Spleen (tissue), 11 donors: ENCODE measurements around the gene CDC42EP1. TPM values are rescaled to one million over a fixed set of nuclear protein-coding genes. Genes with fewer than 3 reads are reported as not detected.
"Not testable (repeated sequence)": the region's sequence is repeated elsewhere in the genome, so short reads cannot be mapped to it uniquely, and the experiment has no call there.

Source experiments
- DNase-seq: peaks from one replicate; pipeline ENCODE4 v3.0.0-alpha.2; 2020
- H3K27ac ChIP-seq, 8 donors: fragments of 200-600 bp; sonication (generic) in 7 of 8; 1 replicate in 4 of 8; 2 replicates in 4 of 8; pipeline versions ENCODE4 v1.5.0 to v1.8.0; 2016 to 2021; ENCODE audit warnings: inconsistent platforms in 4 of 8, mild to moderate bottlenecking in 4 of 8, moderate library complexity in 1 of 8
- H3K27me3 ChIP-seq, 7 donors: fragments of 200-600 bp; sonication (generic) in 6 of 7; replicated peaks in 1 of 7; 1 replicate in 4 of 7; 2 replicates in 3 of 7; pipeline versions ENCODE4 v1.5.0 to v1.8.0; 2016 to 2021; ENCODE audit warnings: inconsistent platforms in 3 of 7, mild to moderate bottlenecking in 1 of 7
- H3K36me3 ChIP-seq, 6 donors: fragments of 200-600 bp; sonication (generic) in 5 of 6; 1 replicate in 4 of 6; 2 replicates in 2 of 6; pipeline versions ENCODE4 v1.5.0 to v1.8.0; 2016 to 2021; ENCODE audit warnings: inconsistent platforms in 2 of 6
- H3K4me1 ChIP-seq, 6 donors: fragments of 200-600 bp; sonication (generic) in 5 of 6; 1 replicate in 3 of 6; 2 replicates in 3 of 6; pipeline versions ENCODE4 v1.5.0 to v1.8.0; 2016 to 2021; ENCODE audit warnings: inconsistent platforms in 3 of 6
- H3K4me3 ChIP-seq, 8 donors: fragments of 200-600 bp; sonication (generic) in 7 of 8; 1 replicate in 4 of 8; 2 replicates in 4 of 8; pipeline versions ENCODE4 v1.5.0 to v1.8.0; 2016 to 2021; ENCODE audit warnings: inconsistent platforms in 4 of 8, mild to moderate bottlenecking in 4 of 8, moderate library complexity in 2 of 8
- H3K9me3 ChIP-seq, 8 donors: fragments of 200-600 bp; sonication (generic) in 7 of 8; 1 replicate in 4 of 8; 2 replicates in 4 of 8; pipeline versions ENCODE4 v1.5.0 to v1.8.0; 2016 to 2021; ENCODE audit warnings: inconsistent platforms in 4 of 8
- CTCF ChIP-seq, 11 experiments: fragments of 200-600 bp in 7 of 11; fragments of 450-650 bp in 4 of 11; sonication (generic) in 4 of 11; IDR thresholded peaks in 8 of 11; conservative IDR thresholded peaks in 3 of 11; 1 replicate in 7 of 11; 2 replicates in 4 of 11; pipeline versions ENCODE4 v1.4.0 to v1.8.0; 2016 to 2021; ENCODE audit warnings: antibody characterized with exemption in 11 of 11, inconsistent platforms in 4 of 11, mild to moderate bottlenecking in 1 of 11
- POLR2A ChIP-seq, 3 donors: fragments of 450-650 bp; IDR thresholded peaks; one replicate each; pipeline ENCODE4 v1.5.1; 2017; ENCODE audit warnings: antibody characterized with exemption in 3 of 3, mild to moderate bottlenecking in 1 of 3
- POLR2AphosphoS5 ChIP-seq, 3 donors: sonication (generic); formaldehyde crosslinking; IDR thresholded peaks; one replicate each; pipeline ENCODE4 v1.5.1; 2017; ENCODE audit warnings: antibody characterized with exemption in 3 of 3
- WGBS, 5 donors: extraction: QIAGEN DNeasy Blood & Tissue Kit in 3 of 5; methylation state at CpG; one replicate each; pipeline versions ENCODE4 v1.1.5 to v1.1.7; 2013 to 2018; 5-methylcytosine and 5-hydroxymethylcytosine counted together
- intact Hi-C: fragments of 100-400 bp; cut with DNase I; formaldehyde crosslinking; loops from one replicate; pipeline ENCODE4 v1.15.0; 2023; ENCODE audit warnings: low total_unique reads
- polyA plus RNA-seq, 3 donors: library from polyadenylated mRNA; stranded (reverse); fragments of 200-250 nt; gene quantifications; one replicate each; pipeline ENCODE4 v1.2.1, GENCODE V29; 2013
- total RNA-seq, 7 donors: library from RNA; depleted of rRNA in 3 of 7; stranded (reverse); fragments of >200 nt in 3 of 7; fragmentation: NEBNext Ultra II Directional in 4 of 7; extraction: Animal tissue kit (Norgen Biotek cat#: 25700) in 4 of 7; gene quantifications; one replicate each; pipeline versions ENCODE4 v1.1.0 to v1.2.1, GENCODE V29; 2016 to 2021
- donor health status: healthy with polysubstance abuse.
- donor health status: DM: no; HTN: no; CAD: no; lungs with moderate emphysema.
- donor health status: DM: no; HTN: no; CAD: no.
- donor health status: Bipolar disorder and iron deficiency.
- donor health status: healthy.
- donor health status: DM: no; HTN: no; CAD: no.
- donor health status: DM: yes; HTN: yes; CAD: no.

Gene CDC42EP1
- total and polyA plus RNA-seq, 10 donors = 4.6 to 35.7 (median 20.1) TPM

GRCh38 chr22:37522482-37522881 lies 37.8 kb upstream of the CDC42EP1 start:
- Histone ChIP-seq H3K36me3 (no peaks in the 10 kb centered on the region), H3K27ac (no peak overlapping the region), H3K4me3 (no peak overlapping the region), H3K4me1 (peaks cover 0 to 45% (median 25%) of the 10 kb centered on the region in 6 donors), H3K9me3 (no peaks in the 10 kb centered on the region), H3K27me3 (peaks cover 0 to 73% (median 19%) of the 10 kb centered on the region in 7 donors)
- intact Hi-C loops = no loop called here
- DNase-seq = no peak
- TF ChIP-seq CTCF (IDR thresholded peaks at IDR 0.05 in 8 of 11, conservative IDR thresholded peaks at IDR 0.05 in 3 of 11) = no peak
- no peak for TF ChIP-seq POLR2AphosphoS5 (IDR thresholded peaks at IDR 0.05)
- no peak for TF ChIP-seq POLR2A (IDR thresholded peaks at IDR 0.05)
- WGBS, 5 donors = 91 to 95% (median 94%) methylated on average over 6 of the region's 6 CpGs

- no peak overlapping the region for H3K27ac ChIP-seq
- WGBS, 5 donors = 55 to 78% (median 64%) methylated on average over 4 to 10 of the region's 10 CpGs
- H3K27me3 ChIP-seq = peaks cover 0 to 46% (median under 1%) of the 10 kb centered on the region in 7 donors
- no peak overlapping the region for H3K4me3 ChIP-seq
- no peak for TF ChIP-seq POLR2A (IDR thresholded peaks at IDR 0.05)
- TF ChIP-seq POLR2AphosphoS5 (IDR thresholded peaks at IDR 0.05) = no peak
- TF ChIP-seq CTCF (IDR thresholded peaks at IDR 0.05 in 8 of 11, conservative IDR thresholded peaks at IDR 0.05 in 3 of 11) = no peak
- no peaks in the 10 kb centered on the region for H3K36me3 ChIP-seq
- intact Hi-C loops = no loop called here
- H3K4me1 ChIP-seq = peaks cover 0 to 23% (median 7%) of the 10 kb centered on the region in 6 donors
- DNase-seq = no peak
- H3K9me3 ChIP-seq = no peaks in the 10 kb centered on the region
These were observed 35.1 kb upstream of the CDC42EP1 start for GRCh38 chr22:37525073-37525745.

DNA sequence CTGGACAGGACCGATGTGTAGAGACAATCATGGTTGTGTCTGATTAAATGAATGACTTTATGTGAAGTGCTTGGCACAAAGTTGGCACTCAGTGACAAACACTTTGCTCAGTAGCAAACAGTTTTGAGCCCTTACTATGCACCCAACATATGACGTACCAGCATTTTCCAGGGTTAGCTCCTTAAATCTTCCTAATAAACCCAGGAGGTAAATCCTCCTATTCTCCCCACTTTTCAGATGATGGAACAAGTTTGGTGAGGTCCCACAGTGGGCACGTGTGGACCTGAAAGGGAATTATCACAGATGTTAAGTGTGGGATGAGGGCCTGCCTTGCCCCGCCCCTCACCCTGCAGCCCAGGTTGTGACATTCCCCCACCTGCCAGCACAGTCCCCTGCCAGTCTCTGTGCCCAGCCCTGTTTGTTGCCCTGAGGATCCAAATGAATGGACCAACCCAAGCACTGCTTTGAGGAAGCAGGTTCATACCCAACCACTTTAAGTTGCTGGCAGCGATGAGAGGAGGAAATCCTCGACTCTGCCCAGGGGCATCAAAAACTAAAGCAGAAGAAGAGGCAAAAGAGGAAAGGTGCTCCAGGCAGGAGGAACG lies 34.4 kb upstream of the CDC42EP1 start:
- DNase-seq = no peak
- Histone ChIP-seq H3K27me3 (peaks cover 0 to 40% (median 0%) of the 10 kb centered on the region in 7 donors), H3K27ac (no peak overlapping the region), H3K9me3 (no peaks in the 10 kb centered on the region), H3K4me3 (no peak overlapping the region), H3K4me1 (peaks cover 0 to 16% (median 3%) of the 10 kb centered on the region in 6 donors), H3K36me3 (no peaks in the 10 kb centered on the region)
- 65 to 78% (median 68%) methylated on average over 7 of the region's 7 CpGs for WGBS, 5 donors
- no peak for TF ChIP-seq POLR2A (IDR thresholded peaks at IDR 0.05)
- TF ChIP-seq CTCF (IDR thresholded peaks at IDR 0.05 in 8 of 11, conservative IDR thresholded peaks at IDR 0.05 in 3 of 11) = no peak
- TF ChIP-seq POLR2AphosphoS5 (IDR thresholded peaks at IDR 0.05) = no peak
- intact Hi-C loops = no loop called here

GRCh38 chr22:37526376-37526775 lies 33.9 kb upstream of the CDC42EP1 start:
- Histone ChIP-seq H3K4me1 (peaks cover 0 to 13% (median 0%) of the 10 kb centered on the region in 6 donors), H3K27ac (no peak overlapping the region), H3K27me3 (peaks cover 0 to 35% (median 0%) of the 10 kb centered on the region in 7 donors), H3K9me3 (no peaks in the 10 kb centered on the region), H3K4me3 (no peak overlapping the region), H3K36me3 (no peaks in the 10 kb centered on the region)
- DNase-seq = no peak
- intact Hi-C loops = no loop called here
- TF ChIP-seq CTCF (IDR thresholded peaks at IDR 0.05 in 8 of 11, conservative IDR thresholded peaks at IDR 0.05 in 3 of 11) = no peak
- TF ChIP-seq POLR2AphosphoS5 (IDR thresholded peaks at IDR 0.05) = no peak
- TF ChIP-seq POLR2A (IDR thresholded peaks at IDR 0.05) = no peak
- 82 to 96% (median 91%) methylated on average over 4 to 12 of the region's 12 CpGs for WGBS, 5 donors

GRCh38 chr22:37527081-37527752 lies 33.1 kb upstream of the CDC42EP1 start:
- peaks cover 0 to 32% (median 0%) of the 10 kb centered on the region in 7 donors for H3K27me3 ChIP-seq
- H3K36me3 ChIP-seq, H3K9me3 ChIP-seq, H3K4me3 ChIP-seq, DNase-seq, intact Hi-C loops, H3K27ac ChIP-seq: not testable (repeated sequence)
- WGBS, 5 donors = 80 to 96% (median 90%) methylated on average over 9 of the region's 9 CpGs
- peaks cover 0 to 13% (median 0%) of the 10 kb centered on the region in 6 donors for H3K4me1 ChIP-seq

- DNase-seq, H3K9me3 ChIP-seq, H3K36me3 ChIP-seq, H3K27ac ChIP-seq, H3K4me3 ChIP-seq, intact Hi-C loops: not testable (repeated sequence)
- WGBS, 5 donors = 85 to 96% (median 96%) methylated on average over 9 of the region's 9 CpGs
- H3K4me1 ChIP-seq = peaks cover 0 to 13% (median 0%) of the 10 kb centered on the region in 6 donors
- H3K27me3 ChIP-seq = peaks cover 0 to 29% (median 0%) of the 10 kb centered on the region in 7 donors
These were observed 32.3 kb upstream of the CDC42EP1 start for GRCh38 chr22:37527952-37528351.
